KMS-11 (cell line): ENCODE results near the gene PRDM5.

Source experiments
- H2AFZ ChIP-seq: fragments of 200-600 bp; sonication (generic); 2 replicates; pipeline ENCODE4 v1.6.1; 2016; ENCODE audit warnings: antibody characterized with exemption, mixed run types, low read depth
- H3K27ac ChIP-seq: fragments of 200-600 bp; sonication (generic); 2 replicates; pipeline ENCODE4 v1.6.1; 2016; ENCODE audit warnings: mild to moderate bottlenecking, mixed run types
- H3K27me3 ChIP-seq: fragments of 200-600 bp; sonication (generic); 2 replicates; pipeline ENCODE4 v1.6.1; 2017; ENCODE audit warnings: mild to moderate bottlenecking, low read depth, mixed run types, moderate library complexity; ENCODE audit not compliant: insufficient read depth
- H3K36me3 ChIP-seq: fragments of 200-600 bp; sonication (generic); 2 replicates; pipeline ENCODE4 v1.6.1; 2017; ENCODE audit warnings: mild to moderate bottlenecking, mixed run types; ENCODE audit not compliant: insufficient read depth
- H3K4me1 ChIP-seq: fragments of 200-600 bp; sonication (generic); 2 replicates; pipeline ENCODE4 v1.6.1; 2016; ENCODE audit warnings: mild to moderate bottlenecking, low read depth, mixed run types; ENCODE audit not compliant: poor library complexity, severe bottlenecking
- H3K4me2 ChIP-seq: fragments of 200-600 bp; sonication (generic); 2 replicates; pipeline ENCODE4 v1.7.0; 2016; ENCODE audit warnings: mild to moderate bottlenecking, mixed run types
- H3K4me3 ChIP-seq: fragments of 200-600 bp; sonication (generic); IDR thresholded peaks from 2 replicates; pipeline ENCODE4 v1.6.1; 2017; ENCODE audit warnings: low read depth, low read length, mixed read lengths; ENCODE audit not compliant: insufficient read depth
- H3K79me2 ChIP-seq: fragments of 200-600 bp; sonication (generic); 2 replicates; pipeline ENCODE4 v1.6.1; 2016; ENCODE audit warnings: low read depth, mixed run types; ENCODE audit not compliant: insufficient read depth
- H3K9ac ChIP-seq: fragments of 200-600 bp; sonication (generic); 2 replicates; pipeline ENCODE4 v1.6.1; 2016; ENCODE audit warnings: mild to moderate bottlenecking, mixed run types
- H4K20me1 ChIP-seq: fragments of 200-600 bp; sonication (generic); 2 replicates; pipeline ENCODE4 v1.6.1; 2016; ENCODE audit warnings: mild to moderate bottlenecking, mixed run types; ENCODE audit not compliant: insufficient read depth
- CTCF ChIP-seq: fragments of 200-600 bp; sonication (generic); conservative IDR thresholded peaks from 2 replicates; pipeline ENCODE4 v1.6.1; 2017; ENCODE audit warnings: low read depth, mild to moderate bottlenecking, antibody characterized with exemption, low read length, moderate library complexity, mixed read lengths

The PRDM5 gene

DNA sequence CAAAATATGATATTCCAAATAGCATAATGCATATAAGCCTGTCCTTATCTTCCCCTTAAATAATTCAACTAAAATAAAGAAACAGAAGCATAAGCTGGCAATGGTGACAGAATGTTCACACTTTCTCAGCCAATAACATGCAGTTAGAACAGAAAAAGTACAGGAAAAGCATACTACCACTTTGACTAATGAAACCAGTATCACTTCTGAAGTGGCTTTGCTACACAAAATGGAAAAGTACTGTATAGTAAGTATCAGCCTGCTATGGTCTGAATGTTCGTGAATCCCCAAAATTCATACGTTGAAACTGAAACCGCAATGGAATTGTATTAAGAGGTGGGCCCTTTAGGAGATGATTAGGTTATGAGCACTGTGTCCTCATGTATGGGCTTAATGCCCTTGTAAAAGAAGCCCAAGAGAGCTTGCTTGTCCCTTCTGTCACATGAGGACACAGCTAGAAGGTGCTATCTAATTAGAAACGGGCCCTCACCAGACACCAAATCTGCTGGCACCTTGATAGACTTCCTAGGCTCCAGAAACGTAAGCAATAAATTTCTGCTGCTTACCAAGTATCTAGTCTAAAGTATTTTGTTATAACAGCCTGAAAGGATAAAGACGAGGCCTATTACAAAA lies 102.6 kb downstream of the PRDM5 start:
- H2AFZ ChIP-seq = no peak overlapping the region
- no peaks in the 10 kb centered on the region for H3K27me3 ChIP-seq
- H3K4me2 ChIP-seq = no peak overlapping the region

DNA sequence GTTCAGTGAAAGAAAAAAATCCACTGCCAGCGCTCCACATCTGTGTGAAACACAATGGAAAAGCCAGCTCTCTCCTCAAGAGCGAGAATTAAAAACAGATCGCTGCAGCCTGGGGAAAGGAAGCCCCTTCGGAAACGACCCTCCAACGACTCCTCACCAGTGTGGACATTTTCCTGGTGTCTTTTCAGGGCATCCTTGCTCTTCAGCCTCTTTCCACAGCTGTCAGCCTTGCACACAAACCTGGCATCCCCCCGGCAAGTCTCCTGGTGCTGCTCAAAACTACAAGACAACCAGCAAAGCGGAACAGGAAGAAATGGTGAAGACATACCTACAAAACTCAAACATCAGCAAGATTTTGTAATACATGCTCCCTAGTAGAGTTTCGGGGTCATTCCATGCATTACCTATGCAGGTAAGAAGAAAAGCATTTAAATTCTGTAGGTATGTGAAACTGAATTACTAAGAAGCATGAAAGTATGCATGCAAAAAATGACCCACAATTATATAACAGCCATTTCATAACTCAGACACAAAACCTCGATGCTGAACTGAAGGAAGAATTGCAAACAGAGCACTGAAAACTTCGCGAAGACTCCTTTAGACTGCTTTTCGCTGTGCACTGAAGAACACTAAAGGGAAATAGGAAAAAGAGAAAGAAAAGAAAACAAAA lies 106.1 kb downstream of the PRDM5 start:
- Histone ChIP-seq H3K36me3 (no peaks in the 10 kb centered on the region), H4K20me1 (no peaks in the 10 kb centered on the region), H3K27ac (peak overlapping the region; percentile 35), H3K9ac (peak overlapping the region; percentile 25; the same call in 1 of the 2 replicates), H3K27me3 (no peaks in the 10 kb centered on the region), H3K79me2 (no peaks in the 10 kb centered on the region), H3K4me3 (no peak overlapping the region), H3K4me2 (peak overlapping the region; percentile 52), H2AFZ (peak overlapping the region; percentile 51), H3K4me1 (peaks cover 11% of the 10 kb centered on the region)
- TF ChIP-seq CTCF = no peak

More for the DNA sequence above, 102.6 kb downstream of the PRDM5 start:
- H3K4me3 ChIP-seq = no peak overlapping the region
- H3K27ac ChIP-seq = no peak overlapping the region
- no peak for TF ChIP-seq CTCF
- H3K36me3 ChIP-seq = no peaks in the 10 kb centered on the region
- no peaks in the 10 kb centered on the region for H4K20me1 ChIP-seq
- H3K4me1 ChIP-seq = peaks cover 15% of the 10 kb centered on the region
- no peak overlapping the region for H3K9ac ChIP-seq
- no peaks in the 10 kb centered on the region for H3K79me2 ChIP-seq

- Histone ChIP-seq H3K9ac (no peak overlapping the region), H3K4me3 (no peak overlapping the region), H2AFZ (no peak overlapping the region), H3K79me2 (no peaks in the 10 kb centered on the region), H3K36me3 (no peaks in the 10 kb centered on the region), H3K27ac (no peak overlapping the region), H3K27me3 (no peaks in the 10 kb centered on the region), H3K4me2 (no peak overlapping the region), H3K4me1 (peaks cover 11% of the 10 kb centered on the region), H4K20me1 (no peaks in the 10 kb centered on the region)
- no peak for TF ChIP-seq CTCF
Observed at GRCh38 chr4:120815361-120815760, 107.2 kb downstream of the PRDM5 start.

- TF ChIP-seq CTCF = no peak
- H3K27ac ChIP-seq = no peak overlapping the region
- no peaks in the 10 kb centered on the region for H3K79me2 ChIP-seq
- H4K20me1 ChIP-seq = no peaks in the 10 kb centered on the region
- H3K36me3 ChIP-seq = no peaks in the 10 kb centered on the region
- peaks cover 11% of the 10 kb centered on the region for H3K4me1 ChIP-seq
- H3K9ac ChIP-seq = no peak overlapping the region
- no peak overlapping the region for H2AFZ ChIP-seq
- H3K4me3 ChIP-seq = no peak overlapping the region
- H3K27me3 ChIP-seq = no peaks in the 10 kb centered on the region
- H3K4me2 ChIP-seq = no peak overlapping the region
Observed at GRCh38 chr4:120814886-120815285, 107.6 kb downstream of the PRDM5 start.
